HT-29 (cell line): ENCODE measurements around the gene COQ9. TPM values are rescaled to one million over a fixed set of nuclear protein-coding genes. Genes with fewer than 3 reads are reported as not detected.

Experiments used
- DNase-seq: peaks from one replicate; pipeline ENCODE4 v3.0.0-alpha.2; 2015; ENCODE audit warnings: low spot score
- total RNA-seq: library from RNA; depleted of rRNA; stranded (reverse); fragments of >200 nt; shearing (Covaris generic); gene quantifications from 2 replicates; pipeline ENCODE4 v1.2.3, GENCODE V29; 2014; rRNA removed

COQ9 gene
- total RNA-seq, 1 experiment from 2014 or later = 54.1 TPM

- DNase-seq = no peak
Observed at GRCh38 chr16:57510016-57510871, 63.0 kb downstream of the COQ9 start.

Other genes starting within 250 kb of the COQ9 start
- 6.8 and 10.5 TPM in 2 replicates for gene ARL2BP, start 202.2 kb upstream of the COQ9 start, total RNA-seq
- gene PLLP, start 162.8 kb upstream of the COQ9 start, total RNA-seq = 0.13 and 0.16 TPM in 2 replicates
- not detected in 2 replicates for gene CCL22, start 88.7 kb upstream of the COQ9 start, total RNA-seq
- 0.23 and 0.57 TPM in 2 replicates for gene CX3CL1, start 75.0 kb upstream of the COQ9 start, total RNA-seq
- not detected in 2 replicates for gene CCL17, start 42.7 kb upstream of the COQ9 start, total RNA-seq
- 44.3 and 46.4 TPM in 2 replicates for gene CIAPIN1, start 94 bp upstream of the COQ9 start, total RNA-seq
- gene POLR2C, start 15.2 kb downstream of the COQ9 start, total RNA-seq = 151 and 174 TPM in 2 replicates
- gene DOK4, start 39.0 kb downstream of the COQ9 start, total RNA-seq = 118 and 122 TPM in 2 replicates
- gene CCDC102A, start 89.1 kb downstream of the COQ9 start, total RNA-seq = 7.6 and 7.7 TPM in 2 replicates
- gene ADGRG5, start 95.2 kb downstream of the COQ9 start, total RNA-seq = 3.1 and 5.1 TPM in 2 replicates
- gene ADGRG1, start 181.2 kb downstream of the COQ9 start, total RNA-seq = 138 TPM in 2 replicates
- gene ADGRG3, start 220.8 kb downstream of the COQ9 start, total RNA-seq = not detected in 2 replicates
- gene DRC7, start 247.3 kb downstream of the COQ9 start, total RNA-seq = not detected in 2 replicates